IPS DF 6.9 (cell line): ENCODE results near the gene GLP2R.

ENCODE experiments used
- DNase-seq: peaks from one replicate; pipeline ENCODE4 v3.0.0-alpha.2; 2013; ENCODE audit warnings: low read depth, low spot score
- H3K27ac ChIP-seq: one replicate; pipeline ENCODE4 v1.5.1; 2013; ENCODE audit warnings: low read length, control low read depth
- H3K27me3 ChIP-seq: 2 replicates; pipeline ENCODE4 v1.6.1; 2013; ENCODE audit warnings: mild to moderate bottlenecking, low read length; ENCODE audit not compliant: control insufficient read depth, insufficient read depth
- H3K36me3 ChIP-seq: 2 replicates; pipeline ENCODE4 v1.6.1; 2013; ENCODE audit warnings: low read length; ENCODE audit not compliant: control insufficient read depth, insufficient read depth
- H3K4me1 ChIP-seq: 2 replicates; pipeline ENCODE4 v1.6.1; 2013; ENCODE audit warnings: low read length; ENCODE audit not compliant: control insufficient read depth, insufficient read depth
- H3K4me3 ChIP-seq: 2 replicates; pipeline ENCODE4 v1.5.1; 2013; ENCODE audit warnings: mild to moderate bottlenecking, low read length
- H3K9me3 ChIP-seq: 2 replicates; pipeline ENCODE4 v1.6.1; 2013; ENCODE audit warnings: low read length, inconsistent platforms; ENCODE audit not compliant: control insufficient read depth, insufficient read depth
- WGBS: extraction: QIAGEN DNeasy Blood & Tissue Kit; methylation state at CpG from one replicate; pipeline ENCODE4 v1.1.7; 2013; ENCODE audit warnings: mixed read lengths, missing lambda C conversion rate; ENCODE audit not compliant: insufficient read length, insufficient coverage; 5-methylcytosine and 5-hydroxymethylcytosine counted together

GLP2R gene

GRCh38 chr17:9828296-9829295 is 2.9 kb downstream of the GLP2R start:
- no CpG with 5 or more reads among the region's 13 CpGs for WGBS
- H3K36me3 ChIP-seq: no peaks in the 10 kb centered on the region
- H3K27ac ChIP-seq: no peak overlapping the region
- H3K9me3 ChIP-seq: no peaks in the 10 kb centered on the region
- no peaks in the 10 kb centered on the region for H3K27me3 ChIP-seq
- no peaks in the 10 kb centered on the region for H3K4me1 ChIP-seq
- no peak for DNase-seq
- no peak overlapping the region for H3K4me3 ChIP-seq

GRCh38 chr17:9829343-9829742 is 3.6 kb downstream of the GLP2R start:
- Histone ChIP-seq H3K27ac (no peak overlapping the region), H3K4me3 (no peak overlapping the region), H3K27me3 (no peaks in the 10 kb centered on the region), H3K36me3 (no peaks in the 10 kb centered on the region), H3K9me3 (no peaks in the 10 kb centered on the region), H3K4me1 (no peaks in the 10 kb centered on the region)
- WGBS: no CpG with 5 or more reads among the region's 2 CpGs
- no peak for DNase-seq

GRCh38 chr17:9830711-9831110 is 5.0 kb downstream of the GLP2R start:
- no peaks in the 10 kb centered on the region for H3K9me3 ChIP-seq
- H3K36me3 ChIP-seq: no peaks in the 10 kb centered on the region
- no CpG with 5 or more reads among the region's 2 CpGs for WGBS
- no peak overlapping the region for H3K27ac ChIP-seq
- no peak overlapping the region for H3K4me3 ChIP-seq
- DNase-seq: no peak
- H3K4me1 ChIP-seq: no peaks in the 10 kb centered on the region
- no peaks in the 10 kb centered on the region for H3K27me3 ChIP-seq

- H3K36me3 ChIP-seq: no peaks in the 10 kb centered on the region
- H3K9me3 ChIP-seq: no peaks in the 10 kb centered on the region
- H3K27me3 ChIP-seq: no peaks in the 10 kb centered on the region
- no peak for DNase-seq
- no CpG with 5 or more reads among the region's 4 CpGs for WGBS
- peaks cover 3% of the 10 kb centered on the region; the same call in 1 of the 2 replicates for H3K4me1 ChIP-seq
- H3K4me3 ChIP-seq: no peak overlapping the region
- no peak overlapping the region for H3K27ac ChIP-seq
These were observed 8.2 kb downstream of the GLP2R start for GRCh38 chr17:9833922-9834321.

- no peaks in the 10 kb centered on the region for H3K27me3 ChIP-seq
- no peak for DNase-seq
- H3K27ac ChIP-seq: no peak overlapping the region
- H3K4me1 ChIP-seq: peaks cover 4% of the 10 kb centered on the region; the same call in 1 of the 2 replicates
- H3K9me3 ChIP-seq: no peaks in the 10 kb centered on the region
- H3K36me3 ChIP-seq: no peaks in the 10 kb centered on the region
- no CpG with 5 or more reads among the region's 11 CpGs for WGBS
- no peak overlapping the region for H3K4me3 ChIP-seq
These were observed 12.1 kb downstream of the GLP2R start for GRCh38 chr17:9837551-9838471.

- H3K4me1 ChIP-seq: peaks cover 4% of the 10 kb centered on the region; the same call in 1 of the 2 replicates
- WGBS: no CpG with 5 or more reads among the region's 4 CpGs
- H3K9me3 ChIP-seq: no peaks in the 10 kb centered on the region
These were observed 13.7 kb downstream of the GLP2R start for GRCh38 chr17:9839433-9839832.

GRCh38 chr17:9842057-9842758 is 16.5 kb downstream of the GLP2R start:
- no CpG with 5 or more reads among the region's 14 CpGs for WGBS
- H3K4me1 ChIP-seq: peaks cover 4% of the 10 kb centered on the region; the same call in 1 of the 2 replicates
- no peak for DNase-seq
- no peaks in the 10 kb centered on the region for H3K27me3 ChIP-seq
- H3K36me3 ChIP-seq: no peaks in the 10 kb centered on the region
- H3K27ac ChIP-seq: no peak overlapping the region
- H3K9me3 ChIP-seq: no peaks in the 10 kb centered on the region
- H3K4me3 ChIP-seq: no peak overlapping the region

More at GRCh38 chr17:9839433-9839832, 13.7 kb downstream of the GLP2R start:
- DNase-seq: no peak
- Histone ChIP-seq H3K27ac (no peak overlapping the region), H3K4me3 (no peak overlapping the region), H3K36me3 (no peaks in the 10 kb centered on the region), H3K27me3 (no peaks in the 10 kb centered on the region)

- Histone ChIP-seq H3K27me3 (no peaks in the 10 kb centered on the region), H3K4me3 (no peak overlapping the region), H3K4me1 (peaks cover 4% of the 10 kb centered on the region; the same call in 1 of the 2 replicates), H3K36me3 (no peaks in the 10 kb centered on the region), H3K27ac (no peak overlapping the region), H3K9me3 (no peaks in the 10 kb centered on the region)
- WGBS: no CpG with 5 or more reads among the region's 14 CpGs
- no peak for DNase-seq
These were observed 17.7 kb downstream of the GLP2R start for GRCh38 chr17:9843152-9844010.

GRCh38 chr17:9844153-9844552 is 18.4 kb downstream of the GLP2R start:
- no peak for DNase-seq
- Histone ChIP-seq H3K27me3 (no peaks in the 10 kb centered on the region), H3K4me1 (no peaks in the 10 kb centered on the region), H3K9me3 (no peaks in the 10 kb centered on the region), H3K27ac (no peak overlapping the region), H3K4me3 (no peak overlapping the region), H3K36me3 (no peaks in the 10 kb centered on the region)
- no CpG with 5 or more reads among the region's 8 CpGs for WGBS
